Measurements from ENCODE around the gene SSMEM1. TPM values are rescaled to one million over a fixed set of nuclear protein-coding genes. Genes with fewer than 3 reads are reported as not detected.

The SSMEM1 gene
- total and polyA plus RNA-seq, 9 of the 15 experiments (the other 6 are each of a cell fraction or from before 2014, with no cell fraction given): 0.10 to 0.28 (median 0.18) TPM; not detected in 4

DNA sequence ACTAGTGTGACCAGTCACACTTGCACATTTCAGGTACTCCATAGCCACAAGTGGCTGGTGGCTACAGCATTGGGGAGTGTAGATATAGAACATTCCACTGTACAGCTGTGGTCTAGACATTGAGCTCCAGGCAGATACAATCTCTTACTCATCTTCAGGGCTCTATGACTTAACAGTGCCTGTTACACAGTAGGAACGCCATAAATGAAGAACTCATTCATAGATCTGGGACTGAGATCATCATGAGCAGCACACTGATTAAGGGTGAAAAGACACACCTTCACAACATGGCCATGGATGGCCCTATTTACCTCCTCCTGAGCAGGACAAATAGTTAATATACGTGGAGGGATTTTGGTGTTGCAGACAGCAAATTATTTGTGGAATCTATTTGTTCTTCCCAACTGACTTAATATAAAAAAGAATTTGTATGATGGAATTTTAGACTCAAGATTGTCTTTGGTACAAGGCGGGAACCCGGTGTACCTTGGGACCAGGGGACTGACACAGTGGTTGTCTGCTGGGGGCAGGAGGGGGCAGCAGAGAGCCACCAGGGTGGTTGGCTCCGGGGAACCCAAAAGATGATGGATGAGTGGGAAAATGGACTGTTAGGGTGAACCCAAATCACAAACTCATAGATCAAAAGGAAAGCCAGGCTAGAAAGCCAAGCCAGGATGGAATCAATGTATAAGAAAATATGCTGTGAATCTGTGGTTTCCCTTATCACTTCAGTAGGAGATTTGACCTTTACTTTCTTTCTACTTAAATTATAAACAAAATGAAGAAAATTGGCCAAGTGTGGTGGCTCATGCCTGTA lies 34.7 kb downstream of the SSMEM1 start:
- ChIA-PET CTCF (ENCODE audit: low intra/inter-chr PET ratio) (interaction anchor here (0.6 to 0.9 kb wide), 3 partner anchors 107 to 475 kb away, joined by 3 read pairs; partner anchors contain the start of gene KLHDC10), POLR2A (interaction anchor here (0.5 to 1.8 kb wide), 4 partner anchors 11 to 32 kb away, joined by 3 to 10 read pairs (median 3); no protein-coding TSS in a partner anchor)
- Histone ChIP-seq H3K9me3 (replicated peaks; ENCODE audit: control insufficient read depth, insufficient read depth, low read depth, low read length) (no peaks in the 10 kb centered on the region), H2AFZ (ENCODE audit: low read depth, low read length) (peak overlapping the region; percentile 41), H3K4me1 (replicated peaks in 1 of 2; ENCODE audit: control insufficient read depth in 2 of 2, insufficient read depth in 2 of 2, low read length in 2 of 2) (peaks cover 0 to 10% of the 10 kb centered on the region in 2 experiments; a peak in 2 of 5 replicates), H3K36me3 (ENCODE audit: control insufficient read depth, insufficient read depth, low read length) (no peaks in the 10 kb centered on the region), H3K9ac (ENCODE audit: insufficient read depth in 1 of 2, low read depth in 2 of 2, low read length in 2 of 2) (no peak overlapping the region), H3K4me3 (no peak overlapping the region), H3K9me1 (ENCODE audit: control insufficient read depth, insufficient read depth, low read length) (no peaks in the 10 kb centered on the region), H3K27ac (ENCODE audit: extremely low read depth, low read depth, low read length) (no peak overlapping the region), H3K27me3 (ENCODE audit: control insufficient read depth in 2 of 2, insufficient read depth in 2 of 2, low read length in 2 of 2) (0 out of 5 replicates have a peak, but pooled peaks cover 0 to 3% of the 10 kb centered on the region in 2 experiments), H4K20me1 (replicated peaks; ENCODE audit: control insufficient read depth, insufficient read depth, low read length) (no peaks in the 10 kb centered on the region), H3K79me2 (ENCODE audit: control insufficient read depth, insufficient read depth, low read length) (no peaks in the 10 kb centered on the region), H3K4me2 (ENCODE audit: insufficient read depth, low read length) (peak overlapping the region; percentile 15)
- no TSS peak for BruUV-seq (replicated peaks)
- ATAC-seq: peak; percentile 100
- peak; percentile 80 for FAIRE-seq
- intact Hi-C loops (cut with micrococcal nuclease) (loop anchor here (1.0 to 10.0 kb wide), 7 partner anchors 170 to 592 kb away; no protein-coding TSS in a partner anchor), in situ Hi-C loops (cut with MboI) (no loop called here)
- 2% methylated on average over 5 of the region's 5 CpGs for WGBS (ENCODE audit: insufficient coverage, low coverage, missing lambda C conversion rate)
- peak; percentile 66 to 81 (median 76) for DNase-seq (ENCODE audit: extremely low read depth in 1 of 4, low spot score in 3 of 4)
- TF ChIP-seq THRAP3 (IDR thresholded peaks at IDR 0.05; ENCODE audit: borderline replicate concordance): no peak
- peak; percentile 63; the same call in 1 of the 2 replicates for TF ChIP-seq ZKSCAN1 (IDR thresholded peaks at IDR 0.05; ENCODE audit: low read depth, low read length)
- no peak for TF ChIP-seq POLR3A (IDR thresholded peaks at IDR 0.05; ENCODE audit: borderline replicate concordance, extremely low read depth, insufficient read depth, insufficient read length)
- 0 out of 2 replicates have a peak, but pooled peaks have one; percentile 25 for TF ChIP-seq CBX5 (IDR thresholded peaks at IDR 0.05; ENCODE audit: borderline replicate concordance, low read depth)
- no peak for TF ChIP-seq SIN3A (IDR thresholded peaks at IDR 0.05; ENCODE audit: borderline replicate concordance in 2 of 2, control insufficient read depth in 1 of 2, low read depth in 2 of 2, low read length in 2 of 2)
- TF ChIP-seq HMG20B (CRISPR knock-in tag; IDR thresholded peaks at IDR 0.05): no peak
- TF ChIP-seq PCBP2 (IDR thresholded peaks at IDR 0.05; ENCODE audit: low read depth, low read length, poor library complexity, severe bottlenecking): no peak
- TF ChIP-seq PML (IDR thresholded peaks at IDR 0.05; ENCODE audit: low read length): 0 out of 2 replicates have a peak, but pooled peaks have one; percentile 20
- no peak for TF ChIP-seq DDX20 (tag; IDR thresholded peaks at IDR 0.05; ENCODE audit: low read depth)
- TF ChIP-seq, protein P1, sequence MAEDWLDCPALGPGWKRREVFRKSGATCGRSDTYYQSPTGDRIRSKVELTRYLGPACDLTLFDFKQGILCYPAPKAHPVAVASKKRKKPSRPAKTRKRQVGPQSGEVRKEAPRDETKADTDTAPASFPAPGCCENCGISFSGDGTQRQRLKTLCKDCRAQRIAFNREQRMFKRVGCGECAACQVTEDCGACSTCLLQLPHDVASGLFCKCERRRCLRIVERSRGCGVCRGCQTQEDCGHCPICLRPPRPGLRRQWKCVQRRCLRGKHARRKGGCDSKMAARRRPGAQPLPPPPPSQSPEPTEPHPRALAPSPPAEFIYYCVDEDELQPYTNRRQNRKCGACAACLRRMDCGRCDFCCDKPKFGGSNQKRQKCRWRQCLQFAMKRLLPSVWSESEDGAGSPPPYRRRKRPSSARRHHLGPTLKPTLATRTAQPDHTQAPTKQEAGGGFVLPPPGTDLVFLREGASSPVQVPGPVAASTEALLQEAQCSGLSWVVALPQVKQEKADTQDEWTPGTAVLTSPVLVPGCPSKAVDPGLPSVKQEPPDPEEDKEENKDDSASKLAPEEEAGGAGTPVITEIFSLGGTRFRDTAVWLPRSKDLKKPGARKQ (CRISPR knock-in tag; IDR thresholded peaks at IDR 0.05): no peak
- TF ChIP-seq SUPT5H (IDR thresholded peaks at IDR 0.05): no peak
- TF ChIP-seq SIX5 (IDR thresholded peaks at IDR 0.05; ENCODE audit: borderline replicate concordance in 1 of 2, insufficient read depth in 1 of 2, low read depth in 1 of 2, low read length in 2 of 2): no peak
- no peak for TF ChIP-seq ADNP (tag; IDR thresholded peaks at IDR 0.05)
- no peak for TF ChIP-seq MIER1 (IDR thresholded peaks at IDR 0.05; ENCODE audit: low read depth)
- peak; percentile 86 for TF ChIP-seq DPF2 (IDR thresholded peaks at IDR 0.05)
- TF ChIP-seq SRSF3 (IDR thresholded peaks at IDR 0.05; ENCODE audit: insufficient read depth, low read length): no peak
- no peak for TF ChIP-seq TCF15 (CRISPR knock-in tag; IDR thresholded peaks at IDR 0.05)
